Tibial nerve (tissue), 3 donors: Measurements from ENCODE around the gene NCOA7.

Source experiments
- CTCF ChIP-seq, 5 experiments: fragments of 200-600 bp in 3 of 5; fragments of 450-650 bp in 2 of 5; sonication (generic) in 3 of 5; IDR thresholded peaks; one replicate each; pipeline ENCODE4 v1.5.1; 2016 to 2019; ENCODE audit warnings: antibody characterized with exemption in 5 of 5, mild to moderate bottlenecking in 3 of 5, moderate library complexity in 2 of 5
- POLR2A ChIP-seq, 2 donors: fragments of 450-650 bp; IDR thresholded peaks; one replicate each; pipeline ENCODE4 v1.6.1; 2017; ENCODE audit warnings: antibody characterized with exemption in 2 of 2, mild to moderate bottlenecking in 2 of 2, moderate library complexity in 2 of 2

- no peak for TF ChIP-seq CTCF (IDR thresholded peaks at IDR 0.05)
- TF ChIP-seq POLR2A (IDR thresholded peaks at IDR 0.05): no peak
Observed at GRCh38 chr6:125855783-125856182, 65.0 kb downstream of the NCOA7 start.
